Mammary epithelial cell (primary cell): ENCODE results near the gene COMMD2.

ENCODE experiments used
- CTCF ChIP-seq, 2 donors: IDR thresholded peaks in 1 of 2; conservative IDR thresholded peaks in 1 of 2; 2 replicates each; pipeline ENCODE4 v1.5.1; 2011 to 2012; ENCODE audit warnings: inconsistent platforms in 2 of 2, low read length in 2 of 2, mild to moderate bottlenecking in 2 of 2, control low read depth in 1 of 2, low read depth in 1 of 2; ENCODE audit not compliant: insufficient read depth in 1 of 2; ENCODE audit errors: extremely low read depth in 1 of 2
- EZH2 ChIP-seq: IDR thresholded peaks from 2 replicates; pipeline ENCODE4 v1.6.1; 2012; ENCODE audit warnings: low read length, inconsistent platforms, borderline replicate concordance

- TF ChIP-seq CTCF (conservative IDR thresholded peaks at IDR 0.05 in 1 of 2, IDR thresholded peaks at IDR 0.05 in 1 of 2; ENCODE audit: extremely low read depth in 1 of 2, insufficient read depth in 1 of 2, low read depth in 1 of 2, low read length in 2 of 2) (no peak), EZH2 (no peak)
Measured at GRCh38 chr3:149713730-149714654, 38.3 kb downstream of the COMMD2 start.
